SK-N-MC (cell line): Measurements from ENCODE around the gene METAP2.

ENCODE experiments used
- DNase-seq: peaks from one replicate; pipeline ENCODE4 v3.0.0-alpha.2; 2011; ENCODE audit warnings: low read depth, low spot score
- H3K27ac ChIP-seq: fragments of 200-600 bp; sonication (generic); 2 replicates; pipeline ENCODE4 v1.5.1; 2016; ENCODE audit warnings: mixed run types
- H3K36me3 ChIP-seq: fragments of 200-600 bp; sonication (generic); 2 replicates; pipeline ENCODE4 v1.6.1; 2017; ENCODE audit warnings: antibody characterized with exemption, low read length, mixed read lengths; ENCODE audit not compliant: insufficient read depth
- H3K4me3 ChIP-seq: fragments of 200-600 bp; sonication (generic); 2 replicates; pipeline ENCODE4 v1.5.1; 2016
- H3K9ac ChIP-seq: fragments of 200-600 bp; sonication (generic); 2 replicates; pipeline ENCODE4 v1.8.0; 2017; ENCODE audit warnings: mixed run types, mixed read lengths; ENCODE audit not compliant: insufficient read length
- H3K9me3 ChIP-seq: fragments of 200-600 bp; sonication (generic); 2 replicates; pipeline ENCODE4 v1.6.1; 2017; ENCODE audit warnings: low read depth, mild to moderate bottlenecking, antibody characterized with exemption, low read length, moderate library complexity, mixed read lengths
- EZH2 ChIP-seq: fragments of 200-600 bp; sonication (generic); IDR thresholded peaks from one replicate; pipeline ENCODE4 v1.6.1; 2017; ENCODE audit warnings: antibody characterized with exemption
- FOXP2 ChIP-seq: optimal IDR thresholded peaks from 2 replicates; pipeline ENCODE3; 2011; ENCODE audit warnings: mild to moderate bottlenecking, moderate library complexity; ENCODE audit not compliant: insufficient read depth; ENCODE audit errors: extremely low read length, control extremely low read depth
- POLR2AphosphoS5 ChIP-seq: IDR thresholded peaks from 2 replicates; pipeline ENCODE4 v1.6.1; 2012; ENCODE audit warnings: mild to moderate bottlenecking, low read depth, low read length, borderline replicate concordance

METAP2 gene

DNA sequence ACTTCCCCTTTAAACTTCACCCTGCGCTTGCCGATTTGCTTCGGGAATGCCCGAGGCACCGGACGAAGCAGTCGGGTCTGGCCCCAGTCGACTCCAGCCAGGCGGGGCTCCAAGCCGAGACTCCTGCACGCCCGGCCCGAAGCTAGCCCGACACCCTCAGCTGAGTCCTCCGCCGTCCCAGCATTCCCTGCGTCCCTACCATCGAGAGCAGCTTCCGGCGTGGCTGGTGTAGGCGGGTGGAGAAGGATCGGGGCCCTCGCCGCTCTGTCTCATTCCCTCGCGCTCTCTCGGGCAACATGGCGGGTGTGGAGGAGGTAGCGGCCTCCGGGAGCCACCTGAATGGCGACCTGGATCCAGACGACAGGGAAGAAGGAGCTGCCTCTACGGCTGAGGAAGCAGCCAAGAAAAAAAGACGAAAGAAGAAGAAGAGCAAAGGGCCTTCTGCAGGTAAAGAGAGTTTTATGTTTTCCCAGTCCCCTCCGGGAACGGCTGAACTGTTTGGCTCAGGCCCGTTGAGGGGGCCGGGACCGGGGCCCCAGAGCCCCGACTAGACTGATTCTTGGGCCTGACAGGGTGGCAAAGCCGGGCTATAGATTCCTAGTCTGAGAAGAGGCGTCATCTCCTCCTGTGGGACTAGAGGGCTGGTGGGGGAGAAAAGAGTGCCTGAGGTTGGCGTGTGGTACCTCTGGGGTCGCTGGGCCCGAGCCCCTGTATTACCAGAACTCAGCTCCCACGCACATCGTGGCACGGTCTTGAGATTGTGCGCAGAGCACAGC lies at the start of gene METAP2:
TSS of gene METAP2 (plus strand) at position 269 of the 776 bp plus-strand sequence. CDS start at position 297, 28 bp downstream.
- H3K4me3 ChIP-seq, result peak within 1 kb of the TSS; percentile 98
- peak; percentile 51 for DNase-seq
- TF ChIP-seq POLR2AphosphoS5 (peak; percentile 99), EZH2 (no peak), FOXP2 (peak; percentile 39)
- peak within 1 kb of the TSS; percentile 99 for H3K9ac ChIP-seq
- peaks cover 37% of the 10 kb centered on the region for H3K36me3 ChIP-seq
- peak within 1 kb of the TSS; percentile 96 for H3K27ac ChIP-seq
- no peaks in the 10 kb centered on the region for H3K9me3 ChIP-seq

DNA sequence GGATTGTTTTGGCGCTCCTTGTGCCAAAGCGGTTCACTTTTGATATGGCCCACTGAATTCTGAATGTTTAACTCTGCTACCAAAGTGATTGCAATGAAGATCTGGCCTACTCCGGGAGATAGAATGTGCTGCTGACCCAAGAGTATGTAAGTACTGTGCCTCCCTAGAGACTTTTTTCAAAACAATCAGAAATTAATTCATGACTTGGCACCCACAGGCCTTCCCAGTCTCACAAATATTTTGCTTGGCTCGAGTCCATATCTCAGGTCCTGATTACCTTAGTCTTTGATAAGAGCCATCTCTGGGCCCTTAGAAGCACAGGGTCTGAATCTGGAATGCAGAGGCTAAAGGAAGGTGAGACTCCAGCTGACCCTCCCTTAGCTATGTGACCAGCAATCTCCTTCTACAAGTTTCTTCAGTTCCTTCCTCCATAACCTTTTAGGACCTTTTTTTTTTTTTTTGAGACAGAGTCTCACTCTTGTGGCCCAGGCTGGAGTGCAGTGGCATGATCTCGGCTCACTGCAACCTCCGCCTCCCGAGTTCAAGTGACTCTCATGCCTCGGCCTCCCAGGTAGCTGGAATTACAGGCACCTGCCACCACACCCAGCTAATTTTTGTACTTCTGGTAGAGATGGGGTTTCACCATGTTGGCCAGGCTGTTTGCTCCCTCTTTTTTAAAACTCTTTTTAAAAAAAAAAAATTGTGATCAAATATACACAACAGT lies 49.5 kb upstream of the METAP2 start:
- TF ChIP-seq FOXP2 (no peak), POLR2AphosphoS5 (no peak), EZH2 (no peak)
- Histone ChIP-seq H3K36me3 (no peaks in the 10 kb centered on the region), H3K4me3 (no peak overlapping the region), H3K9me3 (no peaks in the 10 kb centered on the region), H3K27ac (no peak overlapping the region), H3K9ac (no peak overlapping the region)
- DNase-seq, result no peak

DNA sequence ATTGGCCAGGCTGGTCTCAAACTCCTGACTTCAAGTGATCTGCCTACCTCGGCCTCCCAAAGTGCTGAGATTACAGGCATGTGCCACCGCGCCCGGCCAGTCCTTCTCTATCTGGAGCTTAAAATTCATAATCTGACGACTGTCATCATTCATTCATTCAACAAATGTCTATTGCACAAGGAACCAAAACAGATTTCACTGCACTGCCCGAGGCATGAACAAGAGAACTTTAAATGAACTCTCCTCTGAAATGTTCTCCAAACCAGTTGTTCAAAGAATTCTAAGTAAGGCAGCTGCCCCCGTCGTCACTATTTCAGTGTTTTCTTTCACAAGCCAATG lies 44.8 kb upstream of the METAP2 start:
- Histone ChIP-seq H3K36me3 (no peaks in the 10 kb centered on the region), H3K4me3 (no peak overlapping the region), H3K9ac (no peak overlapping the region), H3K27ac (no peak overlapping the region), H3K9me3 (no peaks in the 10 kb centered on the region)
- DNase-seq, result no peak
- TF ChIP-seq FOXP2, result no peak
- TF ChIP-seq EZH2, result no peak
- no peak for TF ChIP-seq POLR2AphosphoS5

DNA sequence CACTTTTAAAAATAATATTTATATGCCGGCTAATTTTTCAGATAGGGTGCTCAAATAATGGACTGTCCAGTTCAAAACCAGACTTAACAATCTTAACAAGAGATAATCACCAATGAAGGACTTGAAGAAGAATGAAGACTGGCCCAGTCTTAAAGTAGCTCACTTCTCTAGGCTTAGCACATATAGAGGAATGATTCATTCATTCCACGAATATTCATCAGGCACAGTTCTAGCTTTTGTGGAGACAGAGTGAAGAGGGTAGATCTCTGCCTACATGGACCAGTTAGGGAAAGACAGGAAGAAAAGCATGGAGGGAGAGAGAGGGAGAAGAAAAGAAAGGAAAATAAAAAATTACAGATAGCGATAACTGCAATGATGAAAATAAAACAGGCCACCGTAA lies 42.8 kb upstream of the METAP2 start:
- no peak overlapping the region for H3K27ac ChIP-seq
- no peak for DNase-seq
- no peak for TF ChIP-seq EZH2
- no peak for TF ChIP-seq FOXP2
- TF ChIP-seq POLR2AphosphoS5, result no peak
- no peaks in the 10 kb centered on the region for H3K9me3 ChIP-seq
- no peak overlapping the region for H3K4me3 ChIP-seq
- H3K9ac ChIP-seq, result no peak overlapping the region
- no peaks in the 10 kb centered on the region for H3K36me3 ChIP-seq

DNA sequence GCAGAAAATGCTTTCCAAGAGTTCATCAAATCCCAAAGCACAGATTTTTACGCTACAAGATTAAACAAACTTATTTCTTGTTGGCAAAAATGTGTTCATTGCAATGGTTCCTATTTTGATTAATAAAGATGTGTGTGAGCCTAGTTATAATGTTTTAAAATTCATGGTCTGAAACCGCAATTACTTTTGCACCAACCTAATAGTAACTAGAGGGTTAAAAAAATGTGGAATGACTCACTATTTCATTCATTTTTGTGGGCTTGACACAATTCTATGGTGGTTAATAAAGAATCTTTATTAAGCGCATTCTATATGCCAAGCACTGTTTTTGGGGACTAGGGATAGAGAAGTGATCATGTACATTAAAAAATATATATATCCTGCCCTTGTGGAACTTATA lies 38.6 kb upstream of the METAP2 start:
- H3K36me3 ChIP-seq, result no peaks in the 10 kb centered on the region
- no peak for TF ChIP-seq FOXP2
- no peak for TF ChIP-seq POLR2AphosphoS5
- TF ChIP-seq EZH2, result no peak

DNA sequence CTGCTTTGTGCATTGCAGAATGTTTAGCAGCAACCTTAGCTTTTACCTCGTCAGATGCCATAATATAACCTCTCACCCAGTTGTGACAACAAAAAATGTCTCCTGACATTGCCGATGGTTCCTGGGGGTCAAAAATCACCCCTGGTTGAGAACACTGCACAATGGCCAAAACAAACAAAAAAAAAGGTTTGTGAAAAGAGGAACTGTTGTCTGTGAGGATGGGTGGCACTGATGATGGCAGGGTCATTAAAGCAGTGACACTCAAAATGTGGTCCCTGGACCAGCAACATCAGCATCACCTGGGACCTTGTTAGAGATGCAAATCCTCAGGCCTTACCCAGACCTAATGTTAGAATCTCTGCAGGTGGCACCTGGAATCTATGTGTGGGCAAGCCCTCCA lies 36.4 kb upstream of the METAP2 start:
- no peak for DNase-seq
- Histone ChIP-seq H3K36me3 (no peaks in the 10 kb centered on the region), H3K27ac (no peak overlapping the region), H3K9ac (no peak overlapping the region), H3K9me3 (no peaks in the 10 kb centered on the region), H3K4me3 (no peak overlapping the region)
- TF ChIP-seq FOXP2 (no peak), EZH2 (no peak), POLR2AphosphoS5 (no peak)

More for the DNA sequence above, 38.6 kb upstream of the METAP2 start:
- H3K4me3 ChIP-seq, result no peak overlapping the region
- no peak for DNase-seq
- no peaks in the 10 kb centered on the region for H3K9me3 ChIP-seq
- no peak overlapping the region for H3K9ac ChIP-seq
- H3K27ac ChIP-seq, result no peak overlapping the region

DNA sequence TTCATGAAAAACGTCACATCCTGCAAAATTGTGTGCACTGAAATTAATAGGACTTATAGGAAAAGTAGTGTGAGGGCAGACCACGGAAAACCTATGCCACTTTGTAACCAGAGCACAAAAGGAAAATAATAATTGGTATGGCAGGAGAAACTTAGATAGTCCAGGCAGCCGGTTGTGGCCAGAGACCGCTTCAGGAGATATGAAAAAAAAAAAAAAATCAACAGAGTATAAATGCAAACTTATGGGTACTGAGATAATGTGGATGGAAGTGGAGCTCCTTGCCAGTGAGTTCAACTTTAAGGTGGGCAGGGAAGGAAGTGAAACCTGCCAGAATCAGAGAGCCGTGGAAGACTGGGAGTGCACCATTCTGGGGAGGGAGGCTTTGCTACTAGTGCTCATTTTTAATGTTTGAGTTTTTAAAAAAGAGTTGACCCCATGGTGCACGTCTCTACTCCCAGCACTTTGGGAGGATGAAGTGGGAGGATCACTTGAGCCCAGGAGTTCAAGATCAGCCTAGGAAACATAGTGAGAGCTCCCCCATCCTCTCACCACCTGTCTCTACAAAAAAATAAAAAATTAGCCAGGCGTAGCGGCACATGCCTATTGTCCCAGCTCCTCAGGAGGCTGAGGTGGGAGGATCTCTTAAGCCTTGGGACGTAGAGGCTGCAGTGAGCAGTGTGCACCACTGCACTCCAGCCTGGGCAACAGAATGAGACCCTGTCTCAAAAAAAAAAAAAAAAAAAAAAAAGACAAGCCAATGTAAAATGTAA lies 34.3 kb upstream of the METAP2 start:
- H3K4me3 ChIP-seq, result no peak overlapping the region
- H3K9me3 ChIP-seq, result no peaks in the 10 kb centered on the region
- no peaks in the 10 kb centered on the region for H3K36me3 ChIP-seq
- H3K27ac ChIP-seq, result no peak overlapping the region
- TF ChIP-seq FOXP2, result no peak
- no peak for TF ChIP-seq POLR2AphosphoS5
- no peak for TF ChIP-seq EZH2
- no peak for DNase-seq
- no peak overlapping the region for H3K9ac ChIP-seq

DNA sequence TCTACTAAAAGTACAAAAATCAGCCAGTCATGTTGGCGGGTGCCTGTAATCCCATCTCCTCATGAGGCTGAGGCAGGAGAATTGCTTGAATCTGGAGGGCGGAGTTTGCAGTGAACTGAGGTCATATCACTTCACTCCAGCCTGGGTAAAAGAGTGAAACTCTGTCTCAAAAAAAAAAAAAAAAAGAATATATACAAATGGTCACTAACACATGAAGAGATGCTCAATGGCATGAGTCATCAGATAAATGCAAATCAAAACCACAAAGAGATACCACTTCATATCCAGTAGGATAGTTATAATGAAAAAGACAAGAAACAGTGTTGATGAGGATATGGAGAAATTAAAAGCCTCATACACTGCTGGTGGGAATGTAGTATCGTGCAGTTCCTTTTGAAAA lies 33.6 kb upstream of the METAP2 start:
- no peak overlapping the region for H3K4me3 ChIP-seq
- DNase-seq, result no peak
- no peaks in the 10 kb centered on the region for H3K36me3 ChIP-seq
- no peak overlapping the region for H3K9ac ChIP-seq
- no peak overlapping the region for H3K27ac ChIP-seq
- TF ChIP-seq POLR2AphosphoS5 (no peak), EZH2 (no peak), FOXP2 (no peak)
- H3K9me3 ChIP-seq, result no peaks in the 10 kb centered on the region
